Suppressor macrophage treated with lipopolysaccharide for 1 hour (primary cell): ENCODE measurements around the gene MKNK1.
"Not testable (repeated sequence)": the region's sequence is repeated elsewhere in the genome, so short reads cannot be mapped to it uniquely, and the experiment has no call there.

Experiments
- DNase-seq, 3 donors: peaks; one replicate each; pipeline ENCODE4 v3.0.0-alpha.2; 2020 to 2022

Gene MKNK1

DNA sequence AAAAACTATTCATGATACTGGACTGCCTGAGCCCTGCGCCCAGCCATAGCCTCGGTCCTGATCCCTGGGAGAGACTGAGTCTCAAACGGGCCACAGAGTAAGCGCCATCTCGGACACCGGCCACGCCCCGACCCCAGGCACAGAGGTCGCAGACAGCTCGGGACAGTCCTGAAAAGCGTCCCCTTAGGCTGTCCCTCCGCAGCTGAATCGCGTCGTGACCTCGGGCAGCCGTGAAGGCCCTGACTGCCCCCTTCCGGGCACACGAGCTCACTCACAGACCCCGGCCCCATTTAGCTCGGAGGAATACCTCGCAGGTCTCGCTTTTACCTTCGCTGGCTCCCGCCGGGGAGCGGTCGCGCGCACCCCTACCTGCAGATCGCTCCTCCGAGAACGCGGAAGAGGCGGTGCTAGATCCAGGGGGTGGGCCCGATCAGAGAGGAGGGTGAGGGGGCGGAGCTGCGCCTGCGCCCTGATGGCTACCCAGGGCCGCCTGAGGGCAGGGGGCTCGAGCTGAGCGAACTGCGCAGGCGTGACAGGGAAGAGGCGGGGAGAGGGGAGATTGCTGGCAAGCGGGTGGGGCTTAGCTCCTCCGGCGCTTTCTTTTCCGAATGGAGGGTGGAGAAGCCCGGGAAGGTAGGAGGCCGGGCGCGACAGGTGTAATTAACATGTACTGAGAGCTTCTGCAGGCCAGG is at the start of gene MKNK1:
Gene MKNK1, minus strand, starts transcription at position 411 of the 692 bp plus-strand sequence. CDS start 20,941 bp downstream, outside the sequence.
- peak; percentile 96 to 98 (median 97) for DNase-seq

- no peak for DNase-seq
Measured at GRCh38 chr1:46653405-46653958, 49.4 kb upstream of the MKNK1 start.

DNA sequence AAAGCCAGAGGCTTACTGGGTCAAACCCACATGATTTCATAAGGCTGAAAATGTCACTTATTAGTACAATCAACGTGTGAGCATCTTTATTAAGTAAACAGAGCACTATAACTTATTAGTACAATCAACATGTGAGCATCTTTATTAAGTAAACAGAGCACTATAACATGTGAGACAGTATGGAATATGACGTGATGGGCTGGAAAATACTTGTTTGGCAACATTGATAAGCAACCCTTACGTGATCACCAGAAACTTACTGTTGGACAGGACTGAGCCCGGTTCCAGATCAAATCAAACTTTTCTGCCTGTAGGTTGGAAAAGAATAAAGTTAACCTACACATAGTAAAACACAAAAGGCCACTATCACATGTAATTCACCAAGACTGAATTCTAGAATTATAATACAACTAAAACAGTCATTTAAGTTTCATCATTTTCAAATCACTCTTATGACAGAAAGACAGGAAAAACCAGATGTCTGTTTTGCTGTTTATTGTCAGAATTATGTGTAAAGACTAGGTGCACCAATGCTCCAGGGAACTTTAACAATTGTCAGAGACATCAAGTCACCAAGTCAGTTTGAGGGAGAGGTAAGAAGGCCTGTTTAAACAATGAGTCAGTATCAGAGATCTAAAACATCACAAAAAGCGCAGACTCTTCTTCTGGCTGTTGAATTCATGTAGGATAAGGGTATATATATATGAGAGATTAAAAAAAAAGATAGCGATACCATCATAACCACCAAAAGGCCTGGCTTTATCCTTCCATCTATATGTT is 48.4 kb upstream of the MKNK1 start:
- peak in 1 of 3 donors; percentile 10 for DNase-seq

GRCh38 chr1:46651152-46651551 is 47.1 kb upstream of the MKNK1 start:
- not testable (repeated sequence) for DNase-seq

DNA sequence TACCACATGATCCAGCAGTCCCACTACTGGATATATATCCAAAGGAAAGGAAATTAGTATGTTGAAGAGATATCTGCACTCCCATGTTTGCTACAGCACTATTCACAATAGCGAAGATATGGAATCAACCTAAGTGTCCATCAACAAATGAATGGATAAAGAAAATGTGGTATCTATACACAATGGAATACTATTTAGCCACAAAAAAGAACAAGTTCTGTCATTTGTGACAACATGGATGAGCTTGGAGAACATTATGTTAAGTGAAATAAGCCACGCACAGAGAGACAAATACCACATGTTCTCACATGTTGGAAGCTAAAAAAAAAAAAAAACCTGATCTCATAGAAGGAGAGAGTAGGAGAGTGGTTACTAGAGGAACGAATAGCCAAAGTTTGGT is 46.4 kb upstream of the MKNK1 start:
- no peak for DNase-seq

DNA sequence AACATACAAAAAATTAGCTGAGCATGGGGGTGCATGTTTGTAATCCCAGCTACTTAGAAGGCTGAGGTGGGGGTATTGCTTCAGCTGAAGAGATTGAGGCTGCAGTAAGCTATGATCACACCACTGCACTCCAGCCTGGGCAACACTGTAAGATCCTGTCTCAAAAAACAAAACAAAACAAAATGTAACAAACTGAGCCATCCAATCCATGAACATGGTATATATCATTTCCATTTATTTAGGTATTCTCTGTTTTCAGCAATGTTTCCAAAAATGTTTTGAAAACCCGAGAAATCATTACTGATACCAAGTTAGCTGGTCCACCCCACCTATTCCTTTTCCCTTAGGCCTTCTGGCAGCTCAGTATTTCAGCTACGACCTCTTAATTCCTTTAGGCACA is 45.7 kb upstream of the MKNK1 start:
- DNase-seq, result no peak

DNA sequence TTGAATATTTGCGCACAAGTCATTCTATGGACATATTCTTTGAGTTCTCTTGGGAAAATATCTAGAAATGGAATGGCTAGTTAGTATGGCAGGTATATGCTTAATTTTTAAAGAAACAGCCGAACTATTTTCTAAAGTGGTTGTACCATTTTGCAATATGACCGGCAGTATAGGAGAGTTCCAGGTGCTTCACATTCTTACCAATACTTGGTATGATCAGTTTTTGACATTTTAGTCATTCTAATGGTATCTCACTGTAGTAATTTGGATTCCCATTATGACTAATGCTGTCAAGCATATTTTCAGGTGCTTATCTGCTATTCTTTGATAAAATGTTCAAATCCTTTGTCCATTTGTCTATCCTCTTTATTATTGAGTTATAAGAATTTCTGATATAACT is 43.5 kb upstream of the MKNK1 start:
- DNase-seq, result no peak

DNA sequence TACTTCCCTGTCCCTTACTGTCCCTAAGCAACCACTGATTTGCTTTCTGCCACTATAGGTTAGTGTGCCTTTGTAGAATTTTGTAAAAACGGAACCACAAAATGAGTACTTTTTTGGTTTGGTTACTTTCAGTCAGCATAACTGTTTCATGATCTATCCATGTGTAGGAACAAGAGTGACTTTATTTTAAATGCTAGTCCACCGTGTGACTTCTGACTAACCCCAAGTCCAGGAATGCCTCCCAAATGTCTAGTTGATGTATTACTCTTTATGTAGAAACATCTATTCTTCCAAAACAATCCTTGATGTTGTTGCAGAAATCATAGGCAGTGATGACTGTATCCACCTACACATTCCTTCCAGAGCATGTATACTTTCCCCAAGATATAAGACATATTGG is 42.8 kb upstream of the MKNK1 start:
- DNase-seq, result no peak

GRCh38 chr1:46646331-46646730 is 42.3 kb upstream of the MKNK1 start:
- no peak for DNase-seq

GRCh38 chr1:46645815-46646214 is 41.7 kb upstream of the MKNK1 start:
- DNase-seq, result no peak

- no peak for DNase-seq
Measured at GRCh38 chr1:46643368-46643775, 39.3 kb upstream of the MKNK1 start.

- peak in 2 of 3 donors; percentile 19 to 25 for DNase-seq
Measured at GRCh38 chr1:46642115-46642680, 38.1 kb upstream of the MKNK1 start.

GRCh38 chr1:46639547-46639946 is 35.5 kb upstream of the MKNK1 start:
- DNase-seq, result no peak

DNA sequence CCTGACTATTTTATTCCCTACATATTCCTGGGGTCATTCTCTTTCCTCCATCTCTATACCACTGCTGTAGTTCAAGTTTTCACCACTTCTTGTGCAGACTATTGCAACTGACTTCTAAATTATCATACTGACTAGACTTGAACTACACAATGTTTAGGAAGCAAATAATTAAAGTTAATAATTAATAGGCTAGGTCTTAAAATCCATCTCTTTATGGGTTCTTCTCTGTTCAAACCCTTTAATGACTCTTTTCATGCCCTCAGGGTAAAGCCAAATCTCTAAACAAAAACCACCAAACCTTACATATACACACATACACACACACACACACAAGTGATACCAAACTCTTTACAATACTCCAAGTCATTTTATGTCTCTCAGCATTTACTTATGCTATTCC is 34.9 kb upstream of the MKNK1 start:
- DNase-seq, result no peak

- no peak for DNase-seq
Measured at GRCh38 chr1:46637444-46638083, 33.5 kb upstream of the MKNK1 start.

DNA sequence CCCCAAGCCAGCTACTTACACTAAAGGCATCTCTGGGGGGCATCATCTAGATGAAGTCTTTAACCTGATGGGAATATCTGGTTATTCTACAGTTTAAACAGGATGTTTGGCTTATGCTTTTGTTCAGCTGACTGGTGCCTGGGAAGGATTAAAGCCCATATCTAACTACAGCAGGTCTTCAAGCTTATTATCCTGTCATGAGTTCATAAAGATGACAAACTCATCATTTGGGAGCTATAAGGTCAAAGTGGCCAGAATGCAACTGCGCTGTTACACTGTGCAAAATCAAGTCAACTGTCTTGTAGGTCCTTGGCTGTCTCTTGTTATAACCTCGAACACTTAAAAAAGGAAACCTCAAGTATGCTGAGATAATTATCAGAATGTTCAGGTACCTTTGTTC is 31.1 kb upstream of the MKNK1 start:
- DNase-seq, result no peak

DNA sequence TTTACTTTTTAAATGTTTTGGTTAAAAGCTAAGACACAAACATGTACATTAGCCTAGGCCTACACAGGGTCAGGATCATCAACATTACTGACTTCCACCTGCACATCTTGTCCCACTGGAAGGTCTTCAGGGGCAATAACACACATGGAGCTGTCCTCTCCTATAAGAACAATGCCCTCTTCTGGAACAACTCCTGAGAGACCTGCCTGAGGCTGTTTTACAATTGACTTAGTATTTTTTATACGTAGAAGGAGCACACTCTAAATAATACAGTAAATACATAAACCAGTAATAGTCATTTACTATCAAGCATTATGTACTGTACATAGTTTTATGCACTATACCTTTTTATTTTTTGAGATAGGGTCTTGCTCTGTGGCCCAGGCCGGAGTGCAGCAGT is 26.7 kb upstream of the MKNK1 start:
- no peak for DNase-seq

- DNase-seq, result no peak
Measured at GRCh38 chr1:46623743-46624644, 19.9 kb upstream of the MKNK1 start.

- peak; percentile 61 to 71 (median 62) for DNase-seq
Measured at GRCh38 chr1:46622344-46622743, 18.3 kb upstream of the MKNK1 start.

- DNase-seq, result no peak
Measured at GRCh38 chr1:46621930-46622329, 17.9 kb upstream of the MKNK1 start.

DNA sequence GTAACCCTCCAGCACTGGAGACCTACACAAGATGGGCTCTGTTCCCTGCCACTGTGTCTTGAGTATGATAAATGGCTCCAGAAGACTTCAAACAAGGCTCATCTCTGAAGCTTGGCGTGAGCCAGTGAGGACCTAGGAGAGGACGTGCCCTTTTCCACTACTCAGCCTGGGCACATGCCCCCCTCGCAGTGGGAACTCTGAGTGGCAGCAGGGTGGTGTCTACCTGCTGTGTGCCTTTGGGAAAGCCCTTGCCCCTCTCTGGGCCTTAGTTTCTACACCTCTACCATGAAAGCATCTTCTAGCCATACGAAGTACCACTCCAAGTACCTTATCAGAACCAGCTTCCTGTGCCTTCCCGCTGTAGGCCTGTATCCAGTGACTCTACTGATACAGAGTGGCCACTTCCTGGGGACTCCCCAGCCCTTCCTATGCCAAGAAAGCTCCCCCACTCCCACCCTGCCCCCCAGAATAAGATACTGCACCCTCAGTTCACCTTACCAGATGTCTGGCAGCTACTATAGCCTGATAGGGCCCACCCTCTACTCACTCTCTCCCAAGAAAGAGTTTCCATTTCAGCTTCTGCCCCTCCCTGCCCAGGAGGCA is 15.7 kb upstream of the MKNK1 start:
- no peak for DNase-seq
